SKM-1 (cell line): ENCODE measurements around the gene FOXD4L3.
"Not testable (repeated sequence)": the region's sequence is repeated elsewhere in the genome, so short reads cannot be mapped to it uniquely, and the experiment has no call there.

Source experiments
- DNase-seq: peaks from one replicate; lab custom pipeline; 2025; ENCODE audit not compliant: unreplicated experiment; lab: John Stamatoyannopoulos, UW

Gene FOXD4L3

DNA sequence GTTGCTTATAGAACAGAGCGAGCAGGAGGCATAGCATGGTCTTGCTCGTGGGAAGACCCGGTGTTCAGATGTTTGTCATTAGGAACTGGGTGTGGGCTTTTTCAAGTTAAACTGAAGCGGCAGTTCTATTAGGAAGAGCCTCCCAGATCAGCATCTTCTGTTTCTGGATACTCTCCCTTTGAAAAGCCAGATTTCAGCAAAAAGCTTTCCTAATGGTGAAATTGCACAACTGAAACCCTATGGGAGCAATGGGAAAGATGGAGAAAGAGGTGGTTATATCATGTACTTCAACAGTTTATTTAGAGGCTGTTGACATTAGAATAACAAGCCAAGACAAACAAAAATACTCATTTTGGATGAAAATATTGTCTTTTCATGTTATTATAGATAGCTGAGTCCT, 41.3 kb downstream of the FOXD4L3 start:
- DNase-seq: not testable (repeated sequence)

- not testable (repeated sequence) for DNase-seq
Observed at GRCh38 chr9:68351689-68352088, 49.0 kb downstream of the FOXD4L3 start.
